ENCODE measurements around the gene MLLT1. TPM values are rescaled to one million over a fixed set of nuclear protein-coding genes. Genes with fewer than 3 reads are reported as not detected.

The MLLT1 gene
- total RNA-seq, 4 donors from 2014 or later = 16.9 to 25.8 (median 24.3) TPM

GRCh38 chr19:6260376-6260775 is 19.4 kb downstream of the MLLT1 start:
- 86 to 94% methylated on average over 7 to 8 of the region's 9 CpGs for WGBS, 2 donors
- intact Hi-C loops (cut with DNase I; ENCODE audit: low total_unique reads) = no loop called here

GRCh38 chr19:6259312-6259861 is 20.4 kb downstream of the MLLT1 start:
- no peak for DNase-seq (ENCODE audit: low spot score in 2 of 2)
- intact Hi-C loops (cut with DNase I; ENCODE audit: low total_unique reads) = no loop called here
- TF ChIP-seq POLR2A (IDR thresholded peaks at IDR 0.05) (no peak), CTCF (IDR thresholded peaks at IDR 0.05) (no peak)
- H3K4me3 ChIP-seq (ENCODE audit: low read depth, poor library complexity, severe bottlenecking) = no peak overlapping the region
- 68 to 72% methylated on average over 11 to 12 of the region's 12 CpGs for WGBS, 2 donors

More at GRCh38 chr19:6260376-6260775, 19.4 kb downstream of the MLLT1 start:
- DNase-seq (ENCODE audit: low spot score in 2 of 2) = no peak
- no peak overlapping the region for H3K4me3 ChIP-seq (ENCODE audit: low read depth, poor library complexity, severe bottlenecking)
- TF ChIP-seq POLR2A (IDR thresholded peaks at IDR 0.05) = no peak
- no peak for TF ChIP-seq CTCF (IDR thresholded peaks at IDR 0.05)

GRCh38 chr19:6258812-6259311 is 20.9 kb downstream of the MLLT1 start:
- H3K4me3 ChIP-seq (ENCODE audit: low read depth, poor library complexity, severe bottlenecking) = no peak overlapping the region
- TF ChIP-seq CTCF (IDR thresholded peaks at IDR 0.05) = no peak
- TF ChIP-seq POLR2A (IDR thresholded peaks at IDR 0.05) = no peak
- intact Hi-C loops (cut with DNase I; ENCODE audit: low total_unique reads) = no loop called here
- no peak for DNase-seq (ENCODE audit: low spot score in 2 of 2)
- 92 to 97% methylated on average over 15 of the region's 15 CpGs for WGBS, 2 donors

GRCh38 chr19:6253954-6254733 is 25.6 kb downstream of the MLLT1 start:
- 92 to 95% methylated on average over 14 of the region's 14 CpGs for WGBS, 2 donors
- TF ChIP-seq CTCF (IDR thresholded peaks at IDR 0.05) (no peak), POLR2A (IDR thresholded peaks at IDR 0.05) (no peak)
- no peak overlapping the region for H3K4me3 ChIP-seq (ENCODE audit: low read depth, poor library complexity, severe bottlenecking)
- DNase-seq (ENCODE audit: low spot score in 2 of 2) = no peak
- intact Hi-C loops (cut with DNase I; ENCODE audit: low total_unique reads) = no loop called here

- intact Hi-C loops (cut with DNase I; ENCODE audit: low total_unique reads) = no loop called here
- TF ChIP-seq CTCF (IDR thresholded peaks at IDR 0.05) (no peak), POLR2A (IDR thresholded peaks at IDR 0.05) (no peak)
- 93 to 94% methylated on average over 9 of the region's 9 CpGs for WGBS, 2 donors
- H3K4me3 ChIP-seq (ENCODE audit: low read depth, poor library complexity, severe bottlenecking) = no peak overlapping the region
- DNase-seq (ENCODE audit: low spot score in 2 of 2) = no peak
These were observed 27.7 kb downstream of the MLLT1 start for GRCh38 chr19:6252066-6252465.

Measured in lower leg skin (tissue), 4 donors.